ENCODE results near the gene SYF2.

SYF2 gene

GRCh38 chr1:25245809-25246599 is 13.7 kb upstream of the SYF2 start (continued):
- TF ChIP-seq ZSCAN23 (tag by site-specific recombination; IDR thresholded peaks at IDR 0.05) (0 out of 2 replicates have a peak, but pooled peaks have one; percentile 13), PRDM1 (tag by site-specific recombination; IDR thresholded peaks at IDR 0.05) (peak; percentile 91), YY1 (tag by site-specific recombination; IDR thresholded peaks at IDR 0.05) (no peak), ZXDB (tag by site-specific recombination; IDR thresholded peaks at IDR 0.05) (0 out of 2 replicates have a peak, but pooled peaks have one; percentile 18), ZSCAN4 (tag by site-specific recombination; IDR thresholded peaks at IDR 0.05) (no peak)

DNA sequence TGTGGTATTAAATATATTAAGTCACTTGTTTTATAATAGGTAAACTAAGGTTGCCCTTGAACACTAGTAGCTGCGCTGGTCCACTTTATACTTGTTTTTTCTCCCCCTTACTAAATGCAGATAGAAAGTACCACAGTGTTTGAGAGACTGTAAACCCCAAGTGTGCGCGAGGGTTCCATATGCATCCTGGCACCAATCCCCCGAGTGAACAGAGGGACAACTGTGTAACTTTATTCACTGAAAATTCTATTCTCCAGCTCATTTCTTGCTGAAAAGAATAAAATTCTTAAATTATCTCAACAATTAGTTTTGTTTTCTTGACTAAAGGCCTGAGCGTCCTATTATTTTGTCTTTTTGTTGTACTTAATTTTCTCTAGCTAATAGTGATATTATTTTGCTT is 13.1 kb upstream of the SYF2 start:
- no peaks in the 10 kb centered on the region for H3K9me3 ChIP-seq (ENCODE audit: control insufficient read depth, insufficient read depth, low read depth, low read length)
- peaks cover 5% of the 10 kb centered on the region; the same call in 1 of the 2 replicates for H3K4me1 ChIP-seq (ENCODE audit: control insufficient read depth, insufficient read depth, low read length)
- TF ChIP-seq ZNF274 (IDR thresholded peaks at IDR 0.05; ENCODE audit: low read length) = no peak
- no peak for TF ChIP-seq ZNF274 (tag by site-specific recombination; IDR thresholded peaks at IDR 0.05; ENCODE audit: borderline replicate concordance)
- TF ChIP-seq ZNF677 (tag by site-specific recombination; IDR thresholded peaks at IDR 0.05) = no peak
- TF ChIP-seq ZNF302 (tag by site-specific recombination; IDR thresholded peaks at IDR 0.05; ENCODE audit: low read depth) = no peak
- no peak for TF ChIP-seq ZNF175 (tag by site-specific recombination; IDR thresholded peaks at IDR 0.05)
- no peak for TF ChIP-seq ZBTB8A (tag by site-specific recombination; IDR thresholded peaks at IDR 0.05)
- no peak for TF ChIP-seq ZNF571 (tag by site-specific recombination; IDR thresholded peaks at IDR 0.05)
- no peak for TF ChIP-seq ZNF394 (tag by site-specific recombination; IDR thresholded peaks at IDR 0.05; ENCODE audit: borderline replicate concordance)
- TF ChIP-seq, protein P1, sequence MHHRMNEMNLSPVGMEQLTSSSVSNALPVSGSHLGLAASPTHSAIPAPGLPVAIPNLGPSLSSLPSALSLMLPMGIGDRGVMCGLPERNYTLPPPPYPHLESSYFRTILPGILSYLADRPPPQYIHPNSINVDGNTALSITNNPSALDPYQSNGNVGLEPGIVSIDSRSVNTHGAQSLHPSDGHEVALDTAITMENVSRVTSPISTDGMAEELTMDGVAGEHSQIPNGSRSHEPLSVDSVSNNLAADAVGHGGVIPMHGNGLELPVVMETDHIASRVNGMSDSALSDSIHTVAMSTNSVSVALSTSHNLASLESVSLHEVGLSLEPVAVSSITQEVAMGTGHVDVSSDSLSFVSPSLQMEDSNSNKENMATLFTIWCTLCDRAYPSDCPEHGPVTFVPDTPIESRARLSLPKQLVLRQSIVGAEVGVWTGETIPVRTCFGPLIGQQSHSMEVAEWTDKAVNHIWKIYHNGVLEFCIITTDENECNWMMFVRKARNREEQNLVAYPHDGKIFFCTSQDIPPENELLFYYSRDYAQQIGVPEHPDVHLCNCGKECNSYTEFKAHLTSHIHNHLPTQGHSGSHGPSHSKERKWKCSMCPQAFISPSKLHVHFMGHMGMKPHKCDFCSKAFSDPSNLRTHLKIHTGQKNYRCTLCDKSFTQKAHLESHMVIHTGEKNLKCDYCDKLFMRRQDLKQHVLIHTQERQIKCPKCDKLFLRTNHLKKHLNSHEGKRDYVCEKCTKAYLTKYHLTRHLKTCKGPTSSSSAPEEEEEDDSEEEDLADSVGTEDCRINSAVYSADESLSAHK (tag by site-specific recombination; IDR thresholded peaks at IDR 0.05) = no peak
- no peak for TF ChIP-seq HOXC10 (CRISPR knock-in tag; IDR thresholded peaks at IDR 0.05)
- TF ChIP-seq ZNF350 (tag by site-specific recombination; IDR thresholded peaks at IDR 0.05) = no peak
- no peak for TF ChIP-seq ZNF155 (tag by site-specific recombination; IDR thresholded peaks at IDR 0.05)
- ChIA-PET CTCF (interaction anchor here (0.7 to 1.2 kb wide), 4 partner anchors 13 to 388 kb away, joined by 3 to 4 read pairs (median 3); partner anchors contain the start of gene SYF2), POLR2A (interaction anchor here (6.2 kb wide), 1 partner anchor 13 kb away, joined by 100 read pairs; the partner anchor contains the start of gene SYF2)
- H3K4me3 ChIP-seq (ENCODE audit: low read depth, low read length) = peak overlapping the region; percentile 99
- H3K36me3 ChIP-seq (ENCODE audit: control insufficient read depth in 2 of 2, insufficient read depth in 1 of 2, low read length in 2 of 2) = peaks cover 33 to 60% of the 10 kb centered on the region in 2 experiments
- no peak overlapping the region for H3K27ac ChIP-seq (ENCODE audit: extremely low read depth, low read depth, low read length)

- ChIA-PET CTCF (no interaction called here), POLR2A (interaction anchor here (6.2 kb wide), 1 partner anchor 12 kb away, joined by 100 read pairs; the partner anchor contains the start of gene SYF2)
- Histone ChIP-seq H3K4me3 (ENCODE audit: low read depth, low read length) (no peak overlapping the region), H3K9me3 (ENCODE audit: control insufficient read depth, insufficient read depth, low read depth, low read length) (no peaks in the 10 kb centered on the region), H3K36me3 (ENCODE audit: control insufficient read depth in 2 of 2, insufficient read depth in 1 of 2, low read length in 2 of 2) (peaks cover 33 to 61% of the 10 kb centered on the region in 2 experiments), H3K4me1 (ENCODE audit: control insufficient read depth, insufficient read depth, low read length) (peaks cover 8% of the 10 kb centered on the region; the same call in 1 of the 2 replicates), H3K27ac (ENCODE audit: extremely low read depth, low read depth, low read length) (no peak overlapping the region)
- TF ChIP-seq ZNF660 (tag by site-specific recombination; IDR thresholded peaks at IDR 0.05) (no peak), ZBTB48 (tag by site-specific recombination; IDR thresholded peaks at IDR 0.05) (no peak), ZNF624 (tag by site-specific recombination; IDR thresholded peaks at IDR 0.05) (no peak), ZNF404 (tag by site-specific recombination; IDR thresholded peaks at IDR 0.05) (no peak), ZBTB21 (tag by site-specific recombination; IDR thresholded peaks at IDR 0.05) (no peak), KLF7 (tag by site-specific recombination; IDR thresholded peaks at IDR 0.05; ENCODE audit: borderline replicate concordance) (no peak)
Measured at GRCh38 chr1:25243907-25244306, 11.6 kb upstream of the SYF2 start.

All from HEK293 (cell line).